Measurements from ENCODE around the gene LUM. TPM values are rescaled to one million over a fixed set of nuclear protein-coding genes. Genes with fewer than 3 reads are reported as not detected.

The LUM gene
- total RNA-seq, 2 experiments from 2014 or later: not detected

DNA sequence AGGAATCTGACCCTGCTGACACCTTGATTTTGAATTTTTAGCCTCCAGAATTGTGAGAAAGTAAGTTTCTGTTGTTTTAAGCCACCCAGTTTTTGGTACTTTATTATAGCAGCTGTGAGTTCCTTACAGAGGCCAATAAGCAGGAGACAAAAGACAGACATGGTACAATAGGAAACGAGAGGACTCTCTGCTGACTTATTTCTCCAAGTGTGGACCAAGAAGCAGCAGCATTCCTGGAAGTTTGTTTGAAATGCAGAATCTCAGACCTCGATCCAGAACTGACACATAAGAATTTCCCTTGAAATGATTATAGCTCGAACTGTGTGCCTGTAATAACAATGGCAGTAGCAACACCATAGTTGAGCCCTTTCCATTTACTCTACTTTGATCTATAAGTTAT is 31.9 kb upstream of the LUM start:
- Mint-ChIP-seq H3K36me3 (ENCODE audit: low read depth) (no peaks in the 10 kb centered on the region), H3K4me3 (no peak overlapping the region), H3K4me1 (ENCODE audit: low read depth) (no peaks in the 10 kb centered on the region), H3K27ac (no peak overlapping the region), H3K27me3 (peaks cover 5% of the 10 kb centered on the region), H3K9me3 (no peaks in the 10 kb centered on the region)
- TF ChIP-seq, protein P1, sequence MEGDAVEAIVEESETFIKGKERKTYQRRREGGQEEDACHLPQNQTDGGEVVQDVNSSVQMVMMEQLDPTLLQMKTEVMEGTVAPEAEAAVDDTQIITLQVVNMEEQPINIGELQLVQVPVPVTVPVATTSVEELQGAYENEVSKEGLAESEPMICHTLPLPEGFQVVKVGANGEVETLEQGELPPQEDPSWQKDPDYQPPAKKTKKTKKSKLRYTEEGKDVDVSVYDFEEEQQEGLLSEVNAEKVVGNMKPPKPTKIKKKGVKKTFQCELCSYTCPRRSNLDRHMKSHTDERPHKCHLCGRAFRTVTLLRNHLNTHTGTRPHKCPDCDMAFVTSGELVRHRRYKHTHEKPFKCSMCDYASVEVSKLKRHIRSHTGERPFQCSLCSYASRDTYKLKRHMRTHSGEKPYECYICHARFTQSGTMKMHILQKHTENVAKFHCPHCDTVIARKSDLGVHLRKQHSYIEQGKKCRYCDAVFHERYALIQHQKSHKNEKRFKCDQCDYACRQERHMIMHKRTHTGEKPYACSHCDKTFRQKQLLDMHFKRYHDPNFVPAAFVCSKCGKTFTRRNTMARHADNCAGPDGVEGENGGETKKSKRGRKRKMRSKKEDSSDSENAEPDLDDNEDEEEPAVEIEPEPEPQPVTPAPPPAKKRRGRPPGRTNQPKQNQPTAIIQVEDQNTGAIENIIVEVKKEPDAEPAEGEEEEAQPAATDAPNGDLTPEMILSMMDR (IDR thresholded peaks at IDR 0.05): no peak
- intact Hi-C loops (cut with micrococcal nuclease): no loop called here
- ChIA-PET POLR2A (no interaction called here), CTCF (no interaction called here)
- no peak for DNase-seq
- ATAC-seq: no peak

DNA sequence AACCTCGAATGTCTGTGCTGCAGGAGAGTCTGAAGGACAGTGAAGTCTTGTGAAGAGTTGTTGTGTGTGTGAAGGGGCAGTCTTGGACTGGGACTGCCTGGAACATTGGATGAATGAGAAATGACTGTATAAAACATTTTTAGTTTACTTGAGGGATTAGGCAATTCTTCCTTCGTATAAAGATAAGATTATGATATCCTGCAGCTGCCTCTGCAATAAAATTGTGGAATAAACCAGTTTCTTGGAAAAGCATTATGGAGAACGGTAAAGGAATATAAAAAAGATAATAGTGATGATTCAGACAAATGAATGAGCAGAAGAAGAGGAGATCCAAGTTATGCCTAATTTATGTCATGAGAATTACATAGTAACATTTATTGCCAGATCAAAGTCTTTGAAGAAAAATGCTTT is 30.9 kb upstream of the LUM start:
- Mint-ChIP-seq H3K27me3 (peaks cover 5% of the 10 kb centered on the region), H3K36me3 (ENCODE audit: low read depth) (no peaks in the 10 kb centered on the region), H3K9me3 (no peaks in the 10 kb centered on the region), H3K4me3 (no peak overlapping the region), H3K4me1 (ENCODE audit: low read depth) (no peaks in the 10 kb centered on the region), H3K27ac (no peak overlapping the region)
- TF ChIP-seq, protein P1 (IDR thresholded peaks at IDR 0.05): no peak
- intact Hi-C loops (cut with micrococcal nuclease): no loop called here
- ChIA-PET CTCF (no interaction called here), POLR2A (no interaction called here)
- DNase-seq (no peak), ATAC-seq (no peak)

DNA sequence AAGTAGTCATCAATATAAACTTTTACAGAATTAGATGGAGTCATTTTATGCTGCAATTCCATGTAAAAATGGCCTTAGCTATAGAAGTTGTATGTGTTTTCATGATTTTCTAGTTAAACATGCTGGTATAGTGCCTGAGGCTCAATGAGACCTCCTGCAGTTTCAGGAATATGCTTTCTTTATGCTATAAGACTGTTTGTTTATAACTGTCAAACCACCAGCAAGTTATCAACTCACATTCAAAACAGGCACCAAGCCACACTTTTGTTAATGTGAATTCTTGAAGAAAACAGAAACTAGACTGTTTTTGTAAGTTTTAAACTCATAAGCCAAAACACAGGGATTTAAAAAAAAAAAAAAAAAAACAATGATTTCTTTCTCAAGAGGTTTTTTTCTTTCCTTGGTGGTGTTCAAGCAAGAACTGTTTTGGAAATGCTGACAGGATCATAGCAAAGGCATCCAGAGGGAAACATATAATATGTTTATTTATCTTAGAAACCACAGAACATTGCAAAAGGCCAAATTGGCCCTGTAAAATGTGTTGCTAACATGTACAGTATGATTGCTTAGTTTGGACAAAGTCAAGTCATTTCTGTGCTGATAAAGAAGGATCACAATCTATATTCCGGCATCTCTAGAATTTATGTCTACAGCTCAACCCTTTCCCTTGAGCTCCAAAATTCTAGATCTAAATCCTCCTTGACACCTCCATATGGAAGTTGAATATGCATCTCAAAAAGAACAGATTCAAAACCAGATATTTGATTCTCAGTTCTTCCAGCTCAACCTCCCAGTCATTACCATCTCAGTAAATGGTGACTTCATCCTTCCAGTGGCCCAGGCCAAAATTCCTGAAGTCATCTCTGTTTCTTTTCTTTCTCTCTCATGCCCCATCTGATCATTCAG is 29.0 kb upstream of the LUM start:
- peaks cover 6% of the 10 kb centered on the region for H3K27me3 Mint-ChIP-seq
- H3K9me3 Mint-ChIP-seq: peaks cover 2% of the 10 kb centered on the region
- no peak overlapping the region for H3K27ac Mint-ChIP-seq
- DNase-seq (no peak), ATAC-seq (no peak)
- ChIA-PET CTCF (no interaction called here), POLR2A (interaction anchor here (0.6 kb wide), 1 partner anchor 187 kb away, joined by 3 read pairs; no protein-coding TSS in a partner anchor)
- intact Hi-C loops (cut with micrococcal nuclease): no loop called here
- H3K4me3 Mint-ChIP-seq: no peak overlapping the region
- H3K36me3 Mint-ChIP-seq (ENCODE audit: low read depth): no peaks in the 10 kb centered on the region
- TF ChIP-seq, protein P1 (IDR thresholded peaks at IDR 0.05): no peak
- H3K4me1 Mint-ChIP-seq (ENCODE audit: low read depth): no peaks in the 10 kb centered on the region

DNA sequence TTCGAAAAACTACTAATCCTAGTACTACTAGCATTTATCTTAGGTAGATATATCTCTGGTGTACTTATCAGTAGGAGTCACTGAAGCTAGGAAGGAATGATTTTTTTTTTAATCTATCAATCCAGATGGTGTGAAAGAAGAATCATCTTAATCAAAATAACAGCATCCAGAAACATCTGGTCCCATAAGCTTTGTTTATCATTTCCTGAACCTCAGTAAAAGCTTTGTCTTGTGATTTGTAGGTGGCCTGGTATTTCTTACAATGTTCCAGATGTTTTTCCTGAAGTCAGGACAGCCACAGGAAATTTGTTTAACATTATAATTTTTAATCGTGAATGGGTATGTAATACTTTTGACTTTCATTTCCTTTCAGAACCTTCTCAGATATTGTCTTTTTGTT is 28.0 kb upstream of the LUM start:
- peaks cover 8% of the 10 kb centered on the region for H3K27me3 Mint-ChIP-seq
- H3K36me3 Mint-ChIP-seq (ENCODE audit: low read depth): no peaks in the 10 kb centered on the region
- DNase-seq (no peak), ATAC-seq (no peak)
- no peaks in the 10 kb centered on the region for H3K4me1 Mint-ChIP-seq (ENCODE audit: low read depth)
- ChIA-PET CTCF (no interaction called here), POLR2A (interaction anchor here (0.6 kb wide), 1 partner anchor 186 kb away, joined by 3 read pairs; no protein-coding TSS in a partner anchor)
- TF ChIP-seq, protein P1 (IDR thresholded peaks at IDR 0.05): no peak
- H3K4me3 Mint-ChIP-seq: no peak overlapping the region
- intact Hi-C loops (cut with micrococcal nuclease): no loop called here
- H3K27ac Mint-ChIP-seq: no peak overlapping the region
- H3K9me3 Mint-ChIP-seq: peaks cover 4% of the 10 kb centered on the region

DNA sequence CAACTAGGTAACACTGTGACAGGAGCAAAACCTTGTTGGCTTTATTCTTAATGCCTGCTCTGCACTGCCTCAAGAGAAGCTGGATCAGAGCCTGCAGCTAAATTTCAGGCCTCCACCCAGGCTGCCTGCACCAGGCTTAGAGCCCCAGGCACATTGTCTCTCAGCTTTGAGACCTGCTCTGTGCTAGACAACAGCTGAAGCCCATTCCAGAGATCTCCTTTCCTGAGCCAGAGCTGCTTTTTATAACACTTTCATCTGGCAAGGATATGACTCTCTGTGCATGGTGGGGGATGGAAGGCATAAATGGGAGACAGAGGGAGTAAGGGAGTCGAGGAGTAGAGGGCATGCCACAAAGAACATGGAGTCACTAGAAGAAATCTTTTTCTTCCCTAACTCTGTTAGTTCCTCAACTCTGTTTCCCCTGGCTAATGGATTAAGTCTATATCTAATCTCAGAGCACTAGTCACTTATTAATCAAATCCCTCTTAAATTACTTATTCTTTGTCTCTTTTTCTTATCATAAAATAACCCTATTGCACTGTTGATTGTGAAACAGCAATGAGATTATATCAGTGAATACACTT is 27.1 kb upstream of the LUM start:
- Mint-ChIP-seq H3K4me1 (ENCODE audit: low read depth) (no peaks in the 10 kb centered on the region), H3K4me3 (no peak overlapping the region), H3K36me3 (ENCODE audit: low read depth) (no peaks in the 10 kb centered on the region), H3K9me3 (peaks cover 4% of the 10 kb centered on the region), H3K27me3 (peaks cover 8% of the 10 kb centered on the region), H3K27ac (no peak overlapping the region)
- intact Hi-C loops (cut with micrococcal nuclease): no loop called here
- DNase-seq (no peak), ATAC-seq (no peak)
- ChIA-PET CTCF (no interaction called here), POLR2A (no interaction called here)
- TF ChIP-seq, protein P1 (IDR thresholded peaks at IDR 0.05): no peak

All from activated CD8-positive, alpha-beta T cell treated with anti-CD3 and anti-CD28 coated beads for 36 hours (primary cell).